Measurements from ENCODE around the gene SUCLG1. TPM values are rescaled to one million over a fixed set of nuclear protein-coding genes. Genes with fewer than 3 reads are reported as not detected.
A peak's percentile ranks its signal among the peaks of the same experiment; 100 is the strongest.
"Not testable (repeated sequence)": the region's sequence is repeated elsewhere in the genome, so short reads cannot be mapped to it uniquely, and the experiment has no call there.

The SUCLG1 gene
- total RNA-seq (2014; rRNA removed; shearing (Covaris generic)) = 86.6 and 91.8 TPM in 2 replicates

GRCh38 chr2:84459018-84459943 lies at the start of gene SUCLG1:
Gene SUCLG1, minus strand, starts transcription at chr2:84459280. Its CDS starts 11 bp downstream, at chr2:84459269.
- DNase-seq (ENCODE audit: low spot score) = peak; percentile 78

- no peak for DNase-seq (ENCODE audit: low spot score)
Measured at GRCh38 chr2:84498150-84498799, 39.2 kb upstream of the SUCLG1 start.

GRCh38 chr2:84497285-84497684 lies 38.2 kb upstream of the SUCLG1 start:
- DNase-seq (ENCODE audit: low spot score) = no peak

- DNase-seq (ENCODE audit: low spot score) = no peak
Measured at GRCh38 chr2:84496386-84496785, 37.3 kb upstream of the SUCLG1 start.

- peak; percentile 66 for DNase-seq (ENCODE audit: low spot score)
Measured at GRCh38 chr2:84495539-84496146, 36.6 kb upstream of the SUCLG1 start.

- no peak for DNase-seq (ENCODE audit: low spot score)
Measured at GRCh38 chr2:84494070-84494469, 35.0 kb upstream of the SUCLG1 start.

GRCh38 chr2:84493514-84493913 lies 34.4 kb upstream of the SUCLG1 start:
- peak; percentile 49 for DNase-seq (ENCODE audit: low spot score)

- DNase-seq (ENCODE audit: low spot score) = no peak
Measured at GRCh38 chr2:84492571-84492970, 33.5 kb upstream of the SUCLG1 start.

GRCh38 chr2:84491741-84492140 lies 32.7 kb upstream of the SUCLG1 start:
- DNase-seq (ENCODE audit: low spot score) = no peak

GRCh38 chr2:84491256-84491655 lies 32.2 kb upstream of the SUCLG1 start:
- no peak for DNase-seq (ENCODE audit: low spot score)

GRCh38 chr2:84487298-84487996 lies 28.4 kb upstream of the SUCLG1 start:
- DNase-seq (ENCODE audit: low spot score) = no peak

GRCh38 chr2:84486441-84487115 lies 27.5 kb upstream of the SUCLG1 start:
- DNase-seq (ENCODE audit: low spot score) = peak; percentile 29

GRCh38 chr2:84483320-84483719 lies 24.2 kb upstream of the SUCLG1 start:
- DNase-seq (ENCODE audit: low spot score) = no peak

- DNase-seq (ENCODE audit: low spot score) = no peak
Measured at GRCh38 chr2:84482603-84483002, 23.5 kb upstream of the SUCLG1 start.

GRCh38 chr2:84481702-84482101 lies 22.6 kb upstream of the SUCLG1 start:
- no peak for DNase-seq (ENCODE audit: low spot score)

GRCh38 chr2:84478867-84479266 lies 19.8 kb upstream of the SUCLG1 start:
- DNase-seq (ENCODE audit: low spot score) = no peak

- DNase-seq (ENCODE audit: low spot score) = no peak
Measured at GRCh38 chr2:84477886-84478285, 18.8 kb upstream of the SUCLG1 start.

- DNase-seq (ENCODE audit: low spot score) = no peak
Measured at GRCh38 chr2:84474176-84474575, 15.1 kb upstream of the SUCLG1 start.

- DNase-seq (ENCODE audit: low spot score) = no peak
Measured at GRCh38 chr2:84472856-84473565, 13.9 kb upstream of the SUCLG1 start.

- DNase-seq (ENCODE audit: low spot score) = not testable (repeated sequence)
Measured at GRCh38 chr2:84472423-84472822, 13.3 kb upstream of the SUCLG1 start.

- no peak for DNase-seq (ENCODE audit: low spot score)
Measured at GRCh38 chr2:84467389-84467788, 8.3 kb upstream of the SUCLG1 start.

Data from H4 (cell line).